ENCODE measurements around the gene RAB8A.
"Not testable (repeated sequence)": the region's sequence is repeated elsewhere in the genome, so short reads cannot be mapped to it uniquely, and the experiment has no call there.

RAB8A gene

DNA sequence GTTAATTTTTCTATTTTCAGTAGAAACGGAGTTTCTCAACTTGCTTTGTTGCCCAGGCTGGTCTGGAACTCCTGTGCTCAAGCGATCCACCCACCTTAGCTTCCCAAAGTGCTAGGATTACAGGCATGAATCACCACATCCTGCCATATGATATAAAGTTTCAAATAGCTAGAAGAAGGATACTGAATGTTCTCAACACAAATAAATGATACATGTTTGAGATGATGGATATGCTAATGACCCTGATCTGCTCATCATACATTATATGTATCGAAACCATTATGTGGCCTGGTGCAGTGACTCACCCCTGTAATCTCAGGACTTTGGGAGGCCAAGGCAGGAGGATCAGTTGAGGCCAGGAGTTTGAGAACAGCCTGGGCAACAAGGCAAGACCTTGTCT, 50.2 kb downstream of the RAB8A start:
- H3K4me3 ChIP-seq (replicated peaks; ENCODE audit: low read depth, low read length) = no peak overlapping the region
- TF ChIP-seq, protein P1, sequence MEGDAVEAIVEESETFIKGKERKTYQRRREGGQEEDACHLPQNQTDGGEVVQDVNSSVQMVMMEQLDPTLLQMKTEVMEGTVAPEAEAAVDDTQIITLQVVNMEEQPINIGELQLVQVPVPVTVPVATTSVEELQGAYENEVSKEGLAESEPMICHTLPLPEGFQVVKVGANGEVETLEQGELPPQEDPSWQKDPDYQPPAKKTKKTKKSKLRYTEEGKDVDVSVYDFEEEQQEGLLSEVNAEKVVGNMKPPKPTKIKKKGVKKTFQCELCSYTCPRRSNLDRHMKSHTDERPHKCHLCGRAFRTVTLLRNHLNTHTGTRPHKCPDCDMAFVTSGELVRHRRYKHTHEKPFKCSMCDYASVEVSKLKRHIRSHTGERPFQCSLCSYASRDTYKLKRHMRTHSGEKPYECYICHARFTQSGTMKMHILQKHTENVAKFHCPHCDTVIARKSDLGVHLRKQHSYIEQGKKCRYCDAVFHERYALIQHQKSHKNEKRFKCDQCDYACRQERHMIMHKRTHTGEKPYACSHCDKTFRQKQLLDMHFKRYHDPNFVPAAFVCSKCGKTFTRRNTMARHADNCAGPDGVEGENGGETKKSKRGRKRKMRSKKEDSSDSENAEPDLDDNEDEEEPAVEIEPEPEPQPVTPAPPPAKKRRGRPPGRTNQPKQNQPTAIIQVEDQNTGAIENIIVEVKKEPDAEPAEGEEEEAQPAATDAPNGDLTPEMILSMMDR (IDR thresholded peaks at IDR 0.05; ENCODE audit: low read length, missing control alignments) = no peak
- peak; percentile 66 for DNase-seq (ENCODE audit: low read depth)

DNA sequence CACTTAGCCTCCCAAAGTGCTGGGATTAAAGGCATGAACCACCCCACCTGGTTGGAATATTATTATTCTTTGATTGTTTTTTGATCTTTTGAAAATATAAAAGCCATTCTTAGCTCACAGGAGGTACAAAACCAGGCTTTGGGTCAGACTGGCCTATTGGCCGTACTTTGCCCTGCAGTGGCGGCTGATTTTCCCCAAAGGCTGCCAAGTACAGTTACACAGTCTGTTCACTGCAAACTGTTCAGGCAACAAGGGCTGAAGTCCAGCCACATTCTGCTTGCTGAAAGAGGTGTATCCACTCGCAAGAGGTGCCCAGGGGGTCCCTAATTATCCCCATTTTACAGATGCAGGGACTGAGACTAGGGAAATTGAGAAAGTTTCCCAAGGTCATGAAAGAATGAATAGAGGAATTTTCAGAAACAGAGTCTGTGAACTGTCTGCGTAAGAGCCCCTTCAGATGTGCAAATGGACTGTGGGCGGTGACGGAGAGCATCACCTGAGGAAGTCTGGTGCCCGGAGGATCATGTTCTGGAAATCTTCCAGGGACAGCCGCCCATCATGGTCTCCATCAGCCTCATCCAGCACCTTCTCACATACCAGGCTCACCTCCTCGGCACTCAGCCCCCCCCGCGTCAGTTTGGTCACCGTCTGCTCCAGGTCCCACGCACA, 52.7 kb downstream of the RAB8A start:
- TF ChIP-seq, protein P1 (IDR thresholded peaks at IDR 0.05; ENCODE audit: low read length, missing control alignments) = no peak
- no peak for DNase-seq (ENCODE audit: low read depth)
- H3K4me3 ChIP-seq (replicated peaks; ENCODE audit: low read depth, low read length) = no peak overlapping the region

DNA sequence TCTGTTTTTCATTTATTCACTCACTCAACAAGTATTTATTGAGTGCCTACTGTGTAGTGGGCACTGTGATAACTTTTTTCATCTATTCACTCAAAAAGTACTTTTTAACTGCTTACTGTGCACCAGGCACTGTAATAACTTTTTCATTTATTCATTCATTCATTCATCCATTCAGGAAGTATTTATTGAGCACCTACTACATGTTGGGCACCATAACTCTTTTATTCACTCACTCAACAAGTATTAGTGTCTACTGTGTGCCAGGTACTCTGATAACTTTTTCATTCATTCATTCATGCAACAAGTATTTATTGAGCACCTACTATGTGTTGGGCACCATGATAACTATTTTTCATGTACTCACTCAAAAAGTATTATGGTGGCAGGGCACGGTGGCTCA, 54.7 kb downstream of the RAB8A start:
- no peak overlapping the region for H3K4me3 ChIP-seq (replicated peaks; ENCODE audit: low read depth, low read length)
- TF ChIP-seq, protein P1 (IDR thresholded peaks at IDR 0.05; ENCODE audit: low read length, missing control alignments) = no peak
- no peak for DNase-seq (ENCODE audit: low read depth)

DNA sequence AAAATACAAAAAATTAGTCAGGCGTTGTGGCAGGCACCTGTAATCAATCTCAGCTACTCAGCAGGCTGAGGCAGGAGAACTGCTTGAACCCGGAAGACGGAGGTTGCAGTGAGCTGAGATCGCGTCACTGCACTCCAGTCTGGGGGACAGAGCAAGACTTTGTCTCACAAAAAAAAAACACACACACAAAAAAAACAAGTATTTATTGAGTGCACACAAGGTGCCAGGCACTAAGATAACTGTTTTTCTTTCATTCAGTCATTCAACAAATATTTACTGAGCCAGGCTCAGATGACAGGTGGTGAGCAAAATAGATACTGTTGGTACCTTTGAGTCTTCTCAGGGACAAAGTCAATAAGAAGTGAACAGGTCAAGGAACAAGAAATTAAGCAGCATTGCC, 55.4 kb downstream of the RAB8A start:
- TF ChIP-seq, protein P1 (IDR thresholded peaks at IDR 0.05; ENCODE audit: low read length, missing control alignments) = no peak
- no peak for DNase-seq (ENCODE audit: low read depth)
- no peak overlapping the region for H3K4me3 ChIP-seq (replicated peaks; ENCODE audit: low read depth, low read length)

DNA sequence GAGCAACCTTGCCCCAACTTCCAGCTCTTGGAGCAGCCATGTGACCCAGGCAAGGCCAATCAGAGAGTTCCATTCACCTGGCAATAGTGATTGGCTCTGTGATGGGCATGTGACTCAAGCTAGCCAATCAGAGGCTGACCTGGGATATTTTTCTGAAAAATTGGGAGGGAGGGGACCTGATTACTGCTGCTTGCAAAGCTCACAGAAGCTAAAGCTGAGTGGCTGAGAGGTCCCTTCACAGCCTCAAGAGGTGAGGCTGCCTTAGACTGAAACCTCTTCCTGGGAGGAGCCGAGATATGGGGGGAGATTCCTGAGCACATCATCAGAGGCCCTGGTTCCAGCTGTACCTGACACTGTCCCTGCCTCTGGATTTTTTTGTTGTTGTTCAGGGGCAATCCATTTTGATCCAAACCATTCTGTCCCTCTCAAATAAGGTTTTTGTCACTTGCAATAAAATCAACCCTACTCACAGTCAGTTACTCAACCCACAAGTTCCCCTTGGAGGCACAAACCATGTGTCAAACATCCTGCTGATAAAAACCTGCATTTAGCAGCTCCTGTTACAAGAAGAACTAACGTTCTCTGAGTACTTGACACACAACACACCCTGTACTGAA, 56.9 kb downstream of the RAB8A start:
- H3K4me3 ChIP-seq (replicated peaks; ENCODE audit: low read depth, low read length) = no peak overlapping the region
- peak; percentile 61 for DNase-seq (ENCODE audit: low read depth)
- TF ChIP-seq, protein P1 (IDR thresholded peaks at IDR 0.05; ENCODE audit: low read length, missing control alignments) = no peak

DNA sequence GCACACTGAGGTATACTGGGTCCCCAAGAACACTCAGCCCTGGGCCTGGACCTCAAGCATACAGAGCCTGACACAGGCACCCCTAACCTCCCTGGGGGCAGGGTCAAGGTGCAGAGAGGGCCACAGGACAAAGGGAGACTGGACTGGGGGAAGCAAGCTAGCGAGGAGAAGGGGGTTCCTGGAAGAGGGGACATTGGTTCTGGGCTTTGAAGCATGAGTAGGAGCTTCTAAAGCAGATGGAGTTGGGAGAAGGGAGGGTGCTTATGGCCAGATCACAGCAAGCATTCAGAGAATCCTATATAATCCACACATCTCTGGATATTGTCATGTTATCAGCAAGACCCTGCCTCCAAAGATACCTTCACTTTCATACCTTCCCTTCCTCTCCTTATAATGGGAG, 58.4 kb downstream of the RAB8A start:
- no peak for DNase-seq (ENCODE audit: low read depth)
- H3K4me3 ChIP-seq (replicated peaks; ENCODE audit: low read depth, low read length) = no peak overlapping the region
- TF ChIP-seq, protein P1 (IDR thresholded peaks at IDR 0.05; ENCODE audit: low read length, missing control alignments) = no peak

DNA sequence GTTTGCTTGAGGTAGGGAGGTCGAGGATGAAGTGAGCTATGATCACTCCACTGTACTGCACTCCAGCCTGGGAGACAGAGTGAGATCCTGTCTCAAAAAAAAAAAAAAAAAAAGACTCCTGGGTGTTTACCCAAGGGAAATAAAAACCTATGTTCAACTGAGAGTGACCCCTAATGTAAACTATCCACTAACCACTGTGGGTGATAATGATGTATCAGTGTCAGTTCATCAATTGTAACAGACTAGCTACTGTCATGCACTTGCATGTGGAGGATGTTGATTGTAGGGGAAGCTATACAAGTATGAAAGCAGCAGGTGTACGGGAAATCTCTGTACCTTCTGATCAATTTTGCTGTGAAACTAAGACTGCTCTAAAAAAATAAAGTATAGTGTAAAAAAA, 64.3 kb downstream of the RAB8A start:
- no peak for DNase-seq (ENCODE audit: low read depth)
- TF ChIP-seq, protein P1 (IDR thresholded peaks at IDR 0.05; ENCODE audit: low read length, missing control alignments) = no peak

DNA sequence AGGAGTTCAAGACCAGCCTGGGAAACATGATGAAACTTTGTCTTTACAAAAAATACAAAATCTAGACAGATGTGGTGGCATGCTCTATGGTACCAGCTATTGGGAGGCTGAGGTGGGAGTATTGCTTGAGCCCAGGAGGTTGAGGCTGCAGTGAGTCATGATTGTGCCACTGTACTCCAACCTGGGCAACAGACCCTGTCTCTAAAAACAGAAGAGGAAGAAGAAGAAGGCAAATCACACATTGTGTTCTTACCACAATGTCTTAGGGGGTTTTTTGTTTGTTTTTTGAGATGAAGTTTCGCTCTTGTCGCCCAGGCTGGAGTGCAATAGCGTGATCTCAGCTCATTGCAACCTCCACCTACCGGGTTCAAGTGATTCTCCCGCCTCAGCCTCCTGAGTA, 67.2 kb downstream of the RAB8A start:
- not testable (repeated sequence) for H3K4me3 ChIP-seq (replicated peaks; ENCODE audit: low read depth, low read length); DNase-seq (ENCODE audit: low read depth)

More for the DNA sequence above, 64.3 kb downstream of the RAB8A start:
- H3K4me3 ChIP-seq (replicated peaks; ENCODE audit: low read depth, low read length) = no peak overlapping the region

Data from fibroblast of pulmonary artery (primary cell).